Neural crest cell (in vitro differentiated cells): Measurements from ENCODE around the gene OR6N2. TPM values are rescaled to one million over a fixed set of nuclear protein-coding genes. Genes with fewer than 3 reads are reported as not detected.

Source experiments
- DNase-seq: peaks from one replicate; pipeline ENCODE4 v3.0.0; 2021; ENCODE audit warnings: low read depth, mixed read lengths, low spot score
- H3K27ac Mint-ChIP-seq: one replicate; pipeline ENCODE4 v1.8.0; 2021; ENCODE audit warnings: mild to moderate bottlenecking, mixed read lengths; ENCODE audit not compliant: unreplicated experiment
- H3K27me3 Mint-ChIP-seq: 2 replicates; pipeline ENCODE4 v1.8.0; 2021; ENCODE audit warnings: low read depth, mild to moderate bottlenecking, mixed read lengths
- H3K36me3 Mint-ChIP-seq: 2 replicates; pipeline ENCODE4 v1.8.0; 2021; ENCODE audit warnings: low read depth, mild to moderate bottlenecking, mixed read lengths
- H3K4me1 Mint-ChIP-seq: 2 replicates; pipeline ENCODE4 v1.8.0; 2021; ENCODE audit warnings: mixed read lengths
- H3K4me3 Mint-ChIP-seq: one replicate; pipeline ENCODE4 v1.8.0; 2021; ENCODE audit warnings: mild to moderate bottlenecking, mixed read lengths
- H3K9me3 Mint-ChIP-seq: 2 replicates; pipeline ENCODE4 v1.8.0; 2021; ENCODE audit warnings: mixed read lengths
- CTCF ChIP-seq: fragments of 200-600 bp; sonication (generic); conservative IDR thresholded peaks from 2 replicates; pipeline ENCODE4 v1.5.0; 2021; ENCODE audit warnings: antibody characterized with exemption, mild to moderate bottlenecking
- total RNA-seq: library from RNA; stranded (reverse); gene quantifications from 2 replicates; pipeline ENCODE4 v1.2.1, GENCODE V29; 2021

The OR6N2 gene
- total RNA-seq, 1 donor from 2014 or later: not detected

- Mint-ChIP-seq H3K27ac (no peak overlapping the region), H3K36me3 (no peaks in the 10 kb centered on the region), H3K4me1 (no peaks in the 10 kb centered on the region), H3K27me3 (peaks cover 2% of the 10 kb centered on the region), H3K9me3 (peaks cover under 1% of the 10 kb centered on the region), H3K4me3 (no peak overlapping the region)
- DNase-seq: no peak
- no peak for TF ChIP-seq CTCF
Observed at GRCh38 chr1:158818560-158818959, 37.6 kb upstream of the OR6N2 start.

GRCh38 chr1:158814970-158815369 lies 34.0 kb upstream of the OR6N2 start:
- no peak for TF ChIP-seq CTCF
- Mint-ChIP-seq H3K27ac (no peak overlapping the region), H3K36me3 (no peaks in the 10 kb centered on the region), H3K9me3 (no peaks in the 10 kb centered on the region), H3K4me1 (no peaks in the 10 kb centered on the region), H3K27me3 (peaks cover 2% of the 10 kb centered on the region), H3K4me3 (no peak overlapping the region)
- no peak for DNase-seq

GRCh38 chr1:158813164-158813563 lies 32.2 kb upstream of the OR6N2 start:
- no peak overlapping the region for H3K4me3 Mint-ChIP-seq
- DNase-seq: no peak
- no peaks in the 10 kb centered on the region for H3K4me1 Mint-ChIP-seq
- no peaks in the 10 kb centered on the region for H3K36me3 Mint-ChIP-seq
- H3K27me3 Mint-ChIP-seq: peaks cover 2% of the 10 kb centered on the region
- TF ChIP-seq CTCF: no peak
- H3K27ac Mint-ChIP-seq: no peak overlapping the region
- no peaks in the 10 kb centered on the region for H3K9me3 Mint-ChIP-seq

- Mint-ChIP-seq H3K9me3 (no peaks in the 10 kb centered on the region), H3K27me3 (peaks cover 3% of the 10 kb centered on the region), H3K27ac (no peak overlapping the region), H3K36me3 (no peaks in the 10 kb centered on the region), H3K4me1 (no peaks in the 10 kb centered on the region), H3K4me3 (no peak overlapping the region)
- no peak for TF ChIP-seq CTCF
- no peak for DNase-seq
Observed at GRCh38 chr1:158812336-158812735, 31.3 kb upstream of the OR6N2 start.

- no peak for DNase-seq
- H3K9me3 Mint-ChIP-seq: no peaks in the 10 kb centered on the region
- TF ChIP-seq CTCF: no peak
- H3K4me1 Mint-ChIP-seq: no peaks in the 10 kb centered on the region
- no peak overlapping the region for H3K27ac Mint-ChIP-seq
- no peak overlapping the region for H3K4me3 Mint-ChIP-seq
- H3K27me3 Mint-ChIP-seq: peaks cover 16% of the 10 kb centered on the region
- H3K36me3 Mint-ChIP-seq: no peaks in the 10 kb centered on the region
Observed at GRCh38 chr1:158810311-158810710, 29.3 kb upstream of the OR6N2 start.

GRCh38 chr1:158809862-158810261 lies 28.9 kb upstream of the OR6N2 start:
- Mint-ChIP-seq H3K4me1 (no peaks in the 10 kb centered on the region), H3K27me3 (peaks cover 16% of the 10 kb centered on the region), H3K4me3 (no peak overlapping the region), H3K36me3 (no peaks in the 10 kb centered on the region), H3K9me3 (no peaks in the 10 kb centered on the region), H3K27ac (no peak overlapping the region)
- DNase-seq: no peak
- no peak for TF ChIP-seq CTCF
